AG09309 (cell line): Measurements from ENCODE around the gene CDH18.

ENCODE experiments used
- DNase-seq: peaks from one replicate; pipeline ENCODE4 v3.0.0-alpha.2; 2010; ENCODE audit warnings: low read depth
- H3K4me3 ChIP-seq: 2 replicates; pipeline ENCODE4 v1.5.1; 2011; ENCODE audit warnings: mild to moderate bottlenecking, low read depth, low read length, moderate library complexity; ENCODE audit not compliant: control insufficient read depth
- TF ChIP-seq, protein P1 (sequence below): IDR thresholded peaks from 2 replicates; pipeline ENCODE4 v1.5.1; 2011; ENCODE audit warnings: mild to moderate bottlenecking, low read depth, low read length, inconsistent platforms; ENCODE audit not compliant: insufficient read depth, control insufficient read depth; ENCODE audit errors: missing control alignments

Gene CDH18

DNA sequence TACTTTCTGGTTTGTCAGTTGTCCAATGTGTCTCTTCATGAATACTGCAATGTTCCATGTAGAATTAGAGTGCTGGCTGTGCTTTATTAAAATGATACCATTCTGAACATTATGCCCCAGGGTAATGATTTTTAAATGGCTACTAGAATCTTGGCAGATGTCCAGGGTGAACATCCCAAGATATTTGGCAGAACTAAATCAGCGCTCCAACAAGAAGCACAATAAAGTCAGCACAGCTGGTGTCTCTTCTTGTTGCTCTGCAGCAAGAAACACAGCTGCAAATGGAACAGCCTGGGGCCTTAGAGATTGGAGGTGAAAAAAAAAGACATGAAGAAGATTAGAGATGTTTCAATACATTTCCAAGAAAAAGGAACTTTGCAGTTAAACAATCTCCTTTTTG, 248.3 kb downstream of the CDH18 start:
- DNase-seq, result no peak
- TF ChIP-seq, protein P1, sequence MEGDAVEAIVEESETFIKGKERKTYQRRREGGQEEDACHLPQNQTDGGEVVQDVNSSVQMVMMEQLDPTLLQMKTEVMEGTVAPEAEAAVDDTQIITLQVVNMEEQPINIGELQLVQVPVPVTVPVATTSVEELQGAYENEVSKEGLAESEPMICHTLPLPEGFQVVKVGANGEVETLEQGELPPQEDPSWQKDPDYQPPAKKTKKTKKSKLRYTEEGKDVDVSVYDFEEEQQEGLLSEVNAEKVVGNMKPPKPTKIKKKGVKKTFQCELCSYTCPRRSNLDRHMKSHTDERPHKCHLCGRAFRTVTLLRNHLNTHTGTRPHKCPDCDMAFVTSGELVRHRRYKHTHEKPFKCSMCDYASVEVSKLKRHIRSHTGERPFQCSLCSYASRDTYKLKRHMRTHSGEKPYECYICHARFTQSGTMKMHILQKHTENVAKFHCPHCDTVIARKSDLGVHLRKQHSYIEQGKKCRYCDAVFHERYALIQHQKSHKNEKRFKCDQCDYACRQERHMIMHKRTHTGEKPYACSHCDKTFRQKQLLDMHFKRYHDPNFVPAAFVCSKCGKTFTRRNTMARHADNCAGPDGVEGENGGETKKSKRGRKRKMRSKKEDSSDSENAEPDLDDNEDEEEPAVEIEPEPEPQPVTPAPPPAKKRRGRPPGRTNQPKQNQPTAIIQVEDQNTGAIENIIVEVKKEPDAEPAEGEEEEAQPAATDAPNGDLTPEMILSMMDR, result no peak
- no peak overlapping the region for H3K4me3 ChIP-seq

DNA sequence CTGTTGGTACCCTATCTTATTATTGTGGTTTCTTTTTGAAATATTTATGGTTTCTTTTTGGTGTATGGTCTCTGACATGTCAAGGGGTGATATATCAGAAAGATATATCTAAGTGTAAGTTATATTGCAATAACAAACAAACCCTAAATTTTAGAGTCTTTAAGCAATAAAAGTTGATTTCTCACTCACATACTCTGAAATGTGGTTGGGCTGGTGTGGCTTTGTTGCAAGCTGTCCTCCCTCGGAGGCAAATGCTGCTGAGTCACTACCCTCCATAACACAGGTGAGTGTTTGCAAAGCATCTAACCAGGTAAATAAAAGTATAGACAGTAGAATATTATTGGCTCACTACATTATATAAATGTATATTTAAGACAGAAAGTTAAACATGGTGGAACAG, 253.2 kb downstream of the CDH18 start:
- TF ChIP-seq, protein P1, result no peak
- DNase-seq, result no peak
- H3K4me3 ChIP-seq, result no peak overlapping the region

DNA sequence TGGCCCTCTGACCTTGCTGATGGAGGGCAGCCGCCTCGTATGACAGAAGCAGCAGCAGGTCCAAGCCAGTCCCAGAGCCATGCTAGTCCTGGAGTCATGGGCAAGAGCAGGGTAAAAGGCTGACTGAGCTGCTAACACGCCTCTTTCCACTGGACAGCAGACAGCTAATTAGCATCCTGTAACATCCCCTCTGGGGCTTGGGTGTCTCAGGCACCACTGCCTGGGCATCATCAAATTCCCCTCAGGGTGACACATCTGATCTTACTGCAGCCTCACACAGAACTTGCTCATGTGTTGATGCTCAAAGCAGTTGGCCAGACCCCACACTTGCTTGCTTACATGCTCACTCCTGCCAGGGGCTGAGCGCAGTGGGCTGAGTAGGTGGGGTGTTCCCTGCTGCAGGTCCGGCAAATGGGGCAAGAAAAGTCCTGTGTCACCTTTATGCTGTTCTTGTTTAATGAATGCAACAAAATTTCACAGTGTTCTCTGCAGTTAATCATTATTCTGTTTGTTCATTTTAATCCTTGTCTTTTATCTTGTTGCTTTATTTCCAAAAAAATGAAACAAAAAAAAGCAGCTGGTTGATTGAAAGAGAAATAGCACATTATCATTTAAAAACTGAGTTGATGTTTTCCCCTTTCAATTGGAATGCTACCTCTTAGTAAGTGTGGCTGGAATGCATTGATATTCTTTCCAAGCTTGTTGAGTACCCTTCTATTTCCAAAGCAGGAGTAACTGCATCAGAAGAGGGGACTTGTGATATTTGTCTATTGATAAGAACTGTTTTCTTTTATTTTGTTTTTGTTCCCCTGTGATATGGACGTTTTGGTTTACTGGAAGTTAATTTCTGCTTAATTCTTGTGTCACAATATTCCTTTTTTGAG, 254.1 kb downstream of the CDH18 start:
- TF ChIP-seq, protein P1, result no peak
- no peak overlapping the region for H3K4me3 ChIP-seq
- DNase-seq, result no peak

DNA sequence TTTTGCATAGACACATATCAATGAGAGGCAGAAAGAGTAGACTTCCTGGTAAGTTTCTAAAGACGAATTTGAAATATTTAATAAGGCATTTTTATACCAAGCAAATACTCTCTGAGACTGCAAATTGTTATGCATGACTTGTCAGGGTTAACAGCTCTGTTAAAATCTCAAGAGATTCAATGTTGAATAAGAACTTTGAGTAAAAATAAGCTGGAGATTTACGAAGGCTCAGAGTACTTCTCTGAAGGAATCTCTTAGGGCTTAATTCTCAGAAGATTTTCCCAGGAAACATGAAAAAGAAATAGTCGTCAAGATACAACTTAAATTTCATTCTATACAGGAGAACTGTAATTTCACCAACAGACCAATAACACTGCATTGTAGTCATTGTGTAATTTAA, 259.4 kb downstream of the CDH18 start:
- no peak for DNase-seq
- TF ChIP-seq, protein P1, result no peak
- no peak overlapping the region for H3K4me3 ChIP-seq

DNA sequence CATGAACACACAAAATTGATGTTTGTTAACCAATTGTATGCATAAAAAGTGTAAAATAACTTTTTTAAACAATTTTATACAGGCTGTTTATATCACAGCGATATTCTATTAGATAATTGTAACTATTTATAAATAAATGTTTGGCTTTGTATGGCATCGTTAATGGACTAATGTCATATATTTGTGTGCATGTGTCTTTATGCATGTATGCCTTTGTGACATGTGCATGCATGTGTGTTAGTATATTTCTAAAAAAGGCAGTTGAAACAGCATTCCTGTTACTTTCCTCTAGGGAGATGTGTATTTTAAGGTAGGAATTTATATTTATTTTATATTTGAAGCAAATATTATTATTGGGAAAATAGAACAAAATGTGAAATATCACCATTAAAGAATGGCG, 268.9 kb downstream of the CDH18 start:
- DNase-seq, result no peak
- TF ChIP-seq, protein P1, result no peak
- H3K4me3 ChIP-seq, result no peak overlapping the region

DNA sequence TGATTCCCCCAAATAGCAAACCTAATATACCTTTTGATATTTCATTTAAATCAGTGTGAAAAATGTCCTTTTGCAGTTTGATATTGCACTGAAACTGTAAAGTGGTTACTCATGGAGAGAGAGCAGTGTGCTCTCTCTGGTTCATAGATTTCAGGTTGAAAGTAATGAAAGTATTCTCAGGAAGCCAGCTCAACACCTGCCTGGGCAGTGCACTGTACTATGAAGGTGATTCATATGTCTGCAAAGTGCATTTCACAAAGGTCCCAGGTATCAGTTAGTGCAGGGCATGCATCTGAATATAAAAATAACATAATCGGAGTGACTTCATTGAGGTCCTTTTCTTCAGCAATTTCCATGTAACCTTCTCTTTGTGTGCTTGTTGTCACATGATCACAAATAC, 274.3 kb downstream of the CDH18 start:
- H3K4me3 ChIP-seq, result no peak overlapping the region
- TF ChIP-seq, protein P1, result no peak
- no peak for DNase-seq
